Measurements from ENCODE around the gene LRP1B.

GRCh38 chr2:141692829-141693228 is 438.0 kb downstream of the LRP1B start:
- TF ChIP-seq CTCF (IDR thresholded peaks at IDR 0.05) (no peak), POLR2A (IDR thresholded peaks at IDR 0.05) (no peak)

Data from thyroid gland (tissue), 4 donors.